Raji (cell line): ENCODE results near the gene WDSUB1.

Source experiments
- POLR2A ChIP-seq: IDR thresholded peaks from 2 replicates; pipeline ENCODE4 v1.6.1; 2011; ENCODE audit warnings: low read depth, low read length, control low read depth; ENCODE audit not compliant: insufficient read depth

WDSUB1 gene

GRCh38 chr2:159283529-159283928 lies 3.0 kb downstream of the WDSUB1 start:
- no peak for TF ChIP-seq POLR2A

DNA sequence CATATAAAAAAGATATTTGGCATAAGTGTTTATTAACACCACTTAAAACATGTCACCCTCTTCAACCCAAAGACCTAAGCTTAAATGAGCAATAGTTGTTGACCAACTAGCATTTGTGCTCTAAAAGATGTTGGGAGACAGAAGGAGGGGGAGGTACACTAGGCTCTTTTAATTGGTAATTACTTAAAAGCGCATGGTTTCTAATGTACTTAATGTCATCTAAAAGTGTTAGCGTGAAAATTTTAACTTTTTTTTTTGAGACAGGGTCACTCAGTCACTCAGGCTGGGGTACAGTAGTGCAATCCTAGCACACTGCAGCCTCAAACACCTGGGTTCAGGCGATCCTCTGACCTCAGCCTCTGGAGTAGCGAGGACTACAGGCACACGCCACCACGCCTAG lies 5.5 kb downstream of the WDSUB1 start:
- TF ChIP-seq POLR2A = no peak

- TF ChIP-seq POLR2A = no peak
Measured at GRCh38 chr2:159279700-159280099, 6.8 kb downstream of the WDSUB1 start.

- no peak for TF ChIP-seq POLR2A
Measured at GRCh38 chr2:159275111-159275510, 11.4 kb downstream of the WDSUB1 start.

DNA sequence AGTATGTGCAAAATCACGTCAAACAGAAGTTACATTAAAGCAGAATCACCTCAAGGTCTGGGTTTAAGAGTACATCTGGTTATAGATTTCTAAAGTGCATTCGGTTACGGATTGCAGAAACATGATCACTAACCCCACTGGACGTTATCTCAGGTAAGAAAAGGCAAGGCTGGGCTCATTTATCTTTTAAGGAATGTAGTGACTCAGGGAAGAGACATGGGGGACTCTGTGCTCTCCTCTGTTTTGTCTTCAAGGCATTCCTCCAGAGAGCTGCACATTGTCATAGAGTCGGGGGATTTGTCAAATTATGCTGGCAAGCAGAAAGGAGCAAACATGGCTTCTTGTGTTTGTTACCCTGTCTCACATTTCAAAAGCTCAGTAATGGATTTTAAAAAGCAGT lies 14.3 kb downstream of the WDSUB1 start:
- TF ChIP-seq POLR2A = no peak

DNA sequence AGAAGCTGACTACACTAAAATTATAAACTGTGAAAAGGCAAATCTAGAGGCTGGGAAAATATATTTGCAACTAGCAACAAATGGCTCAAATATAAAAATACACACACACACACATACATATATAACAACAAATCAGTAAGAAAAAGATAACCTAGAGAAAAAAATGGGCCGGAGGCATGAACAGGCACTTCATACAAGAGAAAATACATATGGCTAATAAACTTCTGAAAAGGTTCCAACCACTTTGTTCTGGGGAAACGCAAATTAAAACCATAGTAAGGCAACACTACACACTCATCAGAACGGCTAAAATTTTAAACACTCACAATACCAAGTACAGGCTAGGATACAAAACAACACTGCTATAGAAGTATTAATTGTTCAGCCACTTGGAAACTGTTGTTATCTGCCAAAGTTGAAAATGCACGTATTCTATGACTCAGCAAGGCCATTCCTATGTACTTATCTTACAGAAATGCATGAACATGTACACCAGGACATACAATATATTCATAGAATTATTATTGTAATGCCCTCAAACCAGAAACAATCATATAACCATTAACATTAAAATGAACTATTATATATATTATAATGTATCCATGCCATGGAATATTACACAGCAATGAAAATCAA lies 15.6 kb downstream of the WDSUB1 start:
- TF ChIP-seq POLR2A = no peak

DNA sequence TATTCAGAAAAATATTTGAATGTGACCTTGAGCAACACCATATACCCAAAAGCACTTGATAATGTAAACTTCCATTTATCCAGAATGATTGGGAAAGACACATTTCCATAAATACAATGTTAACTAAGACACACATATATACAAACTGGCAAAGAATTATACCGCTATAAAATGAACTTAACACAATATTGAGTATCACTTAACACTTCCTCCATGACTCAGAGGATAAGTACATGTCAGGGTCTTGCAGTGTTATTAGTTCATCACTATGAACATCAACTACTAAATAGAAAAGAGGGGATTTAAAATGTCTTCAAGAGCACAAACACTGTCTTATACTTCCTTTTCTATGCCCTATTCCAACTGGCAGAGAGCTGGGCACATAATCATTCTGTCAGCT lies 18.6 kb downstream of the WDSUB1 start:
- no peak for TF ChIP-seq POLR2A

GRCh38 chr2:159266554-159266953 lies 19.9 kb downstream of the WDSUB1 start:
- no peak for TF ChIP-seq POLR2A

DNA sequence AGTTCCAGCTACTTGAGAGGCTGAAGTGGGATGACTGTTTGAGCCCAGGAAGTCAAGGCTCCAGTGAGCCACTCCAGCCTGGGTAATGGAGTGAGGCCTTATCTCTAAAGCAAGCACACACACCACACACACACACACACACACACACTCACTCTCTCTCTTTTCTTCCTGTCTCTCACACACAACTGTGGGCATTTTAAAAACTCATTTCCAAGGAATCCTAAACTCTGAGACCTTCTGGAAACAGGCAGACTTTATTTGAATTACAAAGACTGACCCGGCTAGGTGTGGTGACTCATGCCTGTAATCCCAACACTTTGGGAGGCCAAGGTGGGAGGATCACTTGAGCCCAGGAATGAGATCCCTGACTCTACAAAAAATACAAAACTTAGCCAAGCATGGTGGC lies 21.3 kb downstream of the WDSUB1 start:
- TF ChIP-seq POLR2A = no peak

DNA sequence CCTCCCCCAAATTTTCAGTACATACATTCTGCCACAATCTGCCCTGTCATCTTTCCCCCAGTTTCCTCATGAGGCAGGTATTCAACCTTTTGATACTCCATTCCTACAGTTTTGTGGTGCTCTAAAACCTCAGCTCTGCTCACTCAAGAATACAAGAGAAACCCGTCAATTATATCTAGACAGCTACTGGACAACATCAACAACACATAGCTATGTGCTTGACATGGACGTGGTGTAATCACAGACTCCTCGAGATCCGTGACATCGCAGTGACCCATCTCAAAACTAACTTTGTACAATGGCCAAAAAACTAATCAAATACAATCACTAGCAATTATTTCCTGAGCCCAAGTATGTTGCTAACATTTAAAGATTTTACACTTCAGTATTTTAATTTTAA lies 23.6 kb downstream of the WDSUB1 start:
- TF ChIP-seq POLR2A = no peak

GRCh38 chr2:159262226-159262625 lies 24.3 kb downstream of the WDSUB1 start:
- no peak for TF ChIP-seq POLR2A

- TF ChIP-seq POLR2A = no peak
Measured at GRCh38 chr2:159256159-159256558, 30.3 kb downstream of the WDSUB1 start.

GRCh38 chr2:159252905-159253304 lies 33.6 kb downstream of the WDSUB1 start:
- no peak for TF ChIP-seq POLR2A

- TF ChIP-seq POLR2A = no peak
Measured at GRCh38 chr2:159251296-159252173, 35.0 kb downstream of the WDSUB1 start.

DNA sequence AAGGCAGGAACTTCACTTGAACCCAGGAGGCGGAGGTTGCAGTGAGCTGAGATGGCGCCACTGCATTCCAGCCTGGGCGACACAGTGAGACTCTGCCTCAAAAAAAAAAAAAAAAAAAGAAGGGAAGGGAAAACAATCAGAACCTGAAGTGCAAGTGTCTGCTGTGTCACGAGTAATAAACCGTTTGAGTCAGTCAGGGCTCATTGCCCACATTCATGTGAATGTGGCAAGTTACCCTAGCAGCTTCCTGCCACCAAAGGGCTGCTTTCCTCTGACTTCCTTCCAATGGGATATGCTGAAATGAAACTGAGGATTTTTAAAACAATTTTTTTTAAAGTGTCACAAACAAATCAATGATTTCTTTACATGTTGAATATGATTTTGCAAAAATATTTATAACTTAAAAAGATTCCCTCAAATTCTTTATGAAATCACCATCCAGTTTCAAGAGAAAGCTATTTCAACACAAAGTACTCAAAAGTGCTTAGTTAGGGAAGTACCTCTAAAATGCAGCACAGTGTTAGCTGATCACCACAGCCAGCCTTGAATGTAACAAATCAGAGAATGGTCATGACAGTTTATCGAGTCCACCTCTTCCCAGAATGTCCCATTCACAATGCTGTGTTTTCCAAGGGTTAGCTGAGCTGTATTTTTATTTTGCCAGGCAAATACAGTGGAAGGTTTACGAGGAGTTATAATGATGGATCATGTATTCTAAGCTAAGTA lies 36.4 kb downstream of the WDSUB1 start:
- no peak for TF ChIP-seq POLR2A
